Measurements from ENCODE around the gene NTRK3. TPM values are rescaled to one million over a fixed set of nuclear protein-coding genes. Genes with fewer than 3 reads are reported as not detected.

The NTRK3 gene
- total and polyA plus RNA-seq, 4 experiments from 2014 or later, result 0.67 TPM; not detected in 3

- CTCF ChIA-PET (ENCODE audit: partially characterized antibody), result no interaction called here
- Mint-ChIP-seq H3K36me3 (no peaks in the 10 kb centered on the region), H3K27ac (no peak overlapping the region), H3K4me1 (no peaks in the 10 kb centered on the region), H3K4me3 (no peak overlapping the region), H3K9me3 (peaks cover 0 to 3% (median 0%) of the 10 kb centered on the region in 8 donors), H3K27me3 (peaks cover 0 to 4% of the 10 kb centered on the region in 2 donors)
- Histone ChIP-seq H3K4me3 (ENCODE audit: low read length in 2 of 2) (no peak overlapping the region), H3K27me3 (ENCODE audit: insufficient read depth, low read length) (no peaks in the 10 kb centered on the region), H3K4me1 (ENCODE audit: insufficient read depth, low read length) (no peaks in the 10 kb centered on the region), H3K27ac (ENCODE audit: low read depth, low read length) (no peak overlapping the region), H3K36me3 (ENCODE audit: insufficient read depth, low read length) (no peaks in the 10 kb centered on the region), H3K9me3 (ENCODE audit: control insufficient read depth in 1 of 2, low read length in 2 of 2) (no peaks in the 10 kb centered on the region)
- no peak for DNase-seq
- POLR2A ChIA-PET (ENCODE audit: partially characterized antibody), result no interaction called here
- intact Hi-C loops (cut with micrococcal nuclease), result no loop called here
Observed at GRCh38 chr15:88061452-88061851, 195.1 kb downstream of the NTRK3 start.

GRCh38 chr15:88060383-88060782 is 196.2 kb downstream of the NTRK3 start:
- H3K4me1 ChIP-seq (ENCODE audit: insufficient read depth, low read length), result no peaks in the 10 kb centered on the region
- no peak overlapping the region for H3K27ac ChIP-seq (ENCODE audit: low read depth, low read length)
- H3K36me3 ChIP-seq (ENCODE audit: insufficient read depth, low read length), result no peaks in the 10 kb centered on the region
- ChIA-PET POLR2A (ENCODE audit: partially characterized antibody) (no interaction called here), CTCF (ENCODE audit: partially characterized antibody) (no interaction called here)
- no peaks in the 10 kb centered on the region for H3K4me1 Mint-ChIP-seq
- no peak for DNase-seq
- H3K27ac Mint-ChIP-seq, result no peak overlapping the region
- H3K36me3 Mint-ChIP-seq, result no peaks in the 10 kb centered on the region
- H3K27me3 ChIP-seq (ENCODE audit: insufficient read depth, low read length), result no peaks in the 10 kb centered on the region
- no peak overlapping the region for H3K4me3 Mint-ChIP-seq
- peaks cover 0 to 4% of the 10 kb centered on the region in 2 donors for H3K27me3 Mint-ChIP-seq
- intact Hi-C loops (cut with micrococcal nuclease), result no loop called here
- no peak overlapping the region for H3K4me3 ChIP-seq (ENCODE audit: low read length in 2 of 2)
- no peaks in the 10 kb centered on the region for H3K9me3 ChIP-seq (ENCODE audit: control insufficient read depth in 1 of 2, low read length in 2 of 2)
- peaks cover 0 to 3% (median 0%) of the 10 kb centered on the region in 8 donors for H3K9me3 Mint-ChIP-seq

GRCh38 chr15:88057836-88058235 is 198.7 kb downstream of the NTRK3 start:
- H3K27ac Mint-ChIP-seq, result no peak overlapping the region
- no peaks in the 10 kb centered on the region for H3K36me3 Mint-ChIP-seq
- no peak overlapping the region for H3K4me3 Mint-ChIP-seq
- no peaks in the 10 kb centered on the region for H3K4me1 Mint-ChIP-seq
- Histone ChIP-seq H3K36me3 (ENCODE audit: insufficient read depth, low read length) (no peaks in the 10 kb centered on the region), H3K27me3 (ENCODE audit: insufficient read depth, low read length) (no peaks in the 10 kb centered on the region), H3K9me3 (ENCODE audit: control insufficient read depth in 1 of 2, low read length in 2 of 2) (no peaks in the 10 kb centered on the region), H3K27ac (ENCODE audit: low read depth, low read length) (no peak overlapping the region), H3K4me1 (ENCODE audit: insufficient read depth, low read length) (no peaks in the 10 kb centered on the region), H3K4me3 (ENCODE audit: low read length in 2 of 2) (no peak overlapping the region)
- H3K9me3 Mint-ChIP-seq, result peaks cover 0 to 3% (median 0%) of the 10 kb centered on the region in 8 donors
- POLR2A ChIA-PET (ENCODE audit: partially characterized antibody), result no interaction called here
- peaks cover 2 to 4% of the 10 kb centered on the region in 2 donors for H3K27me3 Mint-ChIP-seq
- intact Hi-C loops (cut with micrococcal nuclease), result no loop called here
- CTCF ChIA-PET (ENCODE audit: partially characterized antibody), result no interaction called here
- DNase-seq, result no peak

GRCh38 chr15:88049506-88049905 is 207.0 kb downstream of the NTRK3 start:
- ChIA-PET POLR2A (ENCODE audit: partially characterized antibody) (no interaction called here), CTCF (ENCODE audit: partially characterized antibody) (no interaction called here)
- intact Hi-C loops (cut with micrococcal nuclease), result no loop called here
- Mint-ChIP-seq H3K4me1 (no peaks in the 10 kb centered on the region), H3K27ac (no peak overlapping the region), H3K27me3 (peaks cover 2 to 6% of the 10 kb centered on the region in 2 donors), H3K4me3 (no peak overlapping the region), H3K9me3 (peaks cover 0 to 5% (median 0%) of the 10 kb centered on the region in 8 donors), H3K36me3 (no peaks in the 10 kb centered on the region)
- no peaks in the 10 kb centered on the region for H3K9me3 ChIP-seq (ENCODE audit: control insufficient read depth in 1 of 2, low read length in 2 of 2)
- no peaks in the 10 kb centered on the region for H3K27me3 ChIP-seq (ENCODE audit: insufficient read depth, low read length)
- H3K27ac ChIP-seq (ENCODE audit: low read depth, low read length), result no peak overlapping the region
- no peaks in the 10 kb centered on the region for H3K36me3 ChIP-seq (ENCODE audit: insufficient read depth, low read length)
- no peaks in the 10 kb centered on the region for H3K4me1 ChIP-seq (ENCODE audit: insufficient read depth, low read length)
- H3K4me3 ChIP-seq (ENCODE audit: low read length in 2 of 2), result no peak overlapping the region
- DNase-seq, result no peak

GRCh38 chr15:88048755-88049154 is 207.8 kb downstream of the NTRK3 start:
- H3K36me3 Mint-ChIP-seq, result no peaks in the 10 kb centered on the region
- no peak for DNase-seq
- H3K4me3 ChIP-seq (ENCODE audit: low read length in 2 of 2), result no peak overlapping the region
- POLR2A ChIA-PET (ENCODE audit: partially characterized antibody), result no interaction called here
- no peak overlapping the region for H3K4me3 Mint-ChIP-seq
- no peak overlapping the region for H3K27ac Mint-ChIP-seq
- H3K27me3 ChIP-seq (ENCODE audit: insufficient read depth, low read length), result no peaks in the 10 kb centered on the region
- no peaks in the 10 kb centered on the region for H3K4me1 Mint-ChIP-seq
- intact Hi-C loops (cut with micrococcal nuclease), result no loop called here
- no peaks in the 10 kb centered on the region for H3K4me1 ChIP-seq (ENCODE audit: insufficient read depth, low read length)
- CTCF ChIA-PET (ENCODE audit: partially characterized antibody), result no interaction called here
- H3K9me3 Mint-ChIP-seq, result peaks cover 0 to 5% (median 0%) of the 10 kb centered on the region in 8 donors
- H3K27ac ChIP-seq (ENCODE audit: low read depth, low read length), result no peak overlapping the region
- H3K9me3 ChIP-seq (ENCODE audit: control insufficient read depth in 1 of 2, low read length in 2 of 2), result no peaks in the 10 kb centered on the region
- peaks cover 2 to 6% of the 10 kb centered on the region in 2 donors for H3K27me3 Mint-ChIP-seq
- no peaks in the 10 kb centered on the region for H3K36me3 ChIP-seq (ENCODE audit: insufficient read depth, low read length)

GRCh38 chr15:88048237-88048636 is 208.3 kb downstream of the NTRK3 start:
- no peak for DNase-seq
- Mint-ChIP-seq H3K27ac (no peak overlapping the region), H3K4me1 (no peaks in the 10 kb centered on the region), H3K4me3 (no peak overlapping the region), H3K36me3 (no peaks in the 10 kb centered on the region), H3K27me3 (peaks cover 2 to 6% of the 10 kb centered on the region in 2 donors), H3K9me3 (peaks cover 0 to 5% (median 0%) of the 10 kb centered on the region in 8 donors)
- ChIA-PET POLR2A (ENCODE audit: partially characterized antibody) (no interaction called here), CTCF (ENCODE audit: partially characterized antibody) (no interaction called here)
- Histone ChIP-seq H3K9me3 (ENCODE audit: control insufficient read depth in 1 of 2, low read length in 2 of 2) (no peaks in the 10 kb centered on the region), H3K36me3 (ENCODE audit: insufficient read depth, low read length) (no peaks in the 10 kb centered on the region), H3K27ac (ENCODE audit: low read depth, low read length) (no peak overlapping the region), H3K4me3 (ENCODE audit: low read length in 2 of 2) (no peak overlapping the region), H3K4me1 (ENCODE audit: insufficient read depth, low read length) (no peaks in the 10 kb centered on the region), H3K27me3 (ENCODE audit: insufficient read depth, low read length) (no peaks in the 10 kb centered on the region)
- intact Hi-C loops (cut with micrococcal nuclease), result no loop called here

- no peaks in the 10 kb centered on the region for H3K4me1 Mint-ChIP-seq
- Histone ChIP-seq H3K27me3 (ENCODE audit: insufficient read depth, low read length) (no peaks in the 10 kb centered on the region), H3K36me3 (ENCODE audit: insufficient read depth, low read length) (no peaks in the 10 kb centered on the region), H3K4me3 (ENCODE audit: low read length in 2 of 2) (no peak overlapping the region), H3K4me1 (ENCODE audit: insufficient read depth, low read length) (no peaks in the 10 kb centered on the region), H3K9me3 (ENCODE audit: control insufficient read depth in 1 of 2, low read length in 2 of 2) (no peaks in the 10 kb centered on the region), H3K27ac (ENCODE audit: low read depth, low read length) (no peak overlapping the region)
- no peaks in the 10 kb centered on the region for H3K36me3 Mint-ChIP-seq
- ChIA-PET POLR2A (ENCODE audit: partially characterized antibody) (no interaction called here), CTCF (ENCODE audit: partially characterized antibody) (no interaction called here)
- H3K27ac Mint-ChIP-seq, result no peak overlapping the region
- DNase-seq, result no peak
- intact Hi-C loops (cut with micrococcal nuclease), result no loop called here
- peaks cover 0 to 5% (median 0%) of the 10 kb centered on the region in 8 donors for H3K9me3 Mint-ChIP-seq
- H3K4me3 Mint-ChIP-seq, result no peak overlapping the region
- peaks cover 2 to 6% of the 10 kb centered on the region in 2 donors for H3K27me3 Mint-ChIP-seq
Observed at GRCh38 chr15:88046576-88047129, 209.9 kb downstream of the NTRK3 start.

GRCh38 chr15:88043396-88043795 is 213.1 kb downstream of the NTRK3 start:
- no peak overlapping the region for H3K27ac Mint-ChIP-seq
- ChIA-PET POLR2A (ENCODE audit: partially characterized antibody) (no interaction called here), CTCF (ENCODE audit: partially characterized antibody) (no interaction called here)
- no peaks in the 10 kb centered on the region for H3K4me1 Mint-ChIP-seq
- no peaks in the 10 kb centered on the region for H3K36me3 Mint-ChIP-seq
- Histone ChIP-seq H3K9me3 (ENCODE audit: control insufficient read depth in 1 of 2, low read length in 2 of 2) (no peaks in the 10 kb centered on the region), H3K4me3 (ENCODE audit: low read length in 2 of 2) (no peak overlapping the region), H3K36me3 (ENCODE audit: insufficient read depth, low read length) (no peaks in the 10 kb centered on the region), H3K27ac (ENCODE audit: low read depth, low read length) (no peak overlapping the region), H3K4me1 (ENCODE audit: insufficient read depth, low read length) (no peaks in the 10 kb centered on the region), H3K27me3 (ENCODE audit: insufficient read depth, low read length) (no peaks in the 10 kb centered on the region)
- intact Hi-C loops (cut with micrococcal nuclease), result no loop called here
- H3K9me3 Mint-ChIP-seq, result peaks cover 0 to 3% (median under 1%) of the 10 kb centered on the region in 8 donors
- H3K4me3 Mint-ChIP-seq, result no peak overlapping the region
- peaks cover 2% of the 10 kb centered on the region in 2 donors for H3K27me3 Mint-ChIP-seq
- no peak for DNase-seq

Measured in CD4-positive, alpha-beta memory T cell (primary cell).